HT1080 (cell line): ENCODE data around the gene EGLN1. TPM values are rescaled to one million over a fixed set of nuclear protein-coding genes. Genes with fewer than 3 reads are reported as not detected.

Source experiments
- DNase-seq: peaks from one replicate; pipeline ENCODE4 v3.0.0-alpha.2; 2015; ENCODE audit warnings: low read depth
- total RNA-seq: library from RNA; depleted of rRNA; stranded (reverse); fragments of >200 nt; shearing (Covaris generic); gene quantifications from 2 replicates; pipeline ENCODE4 v1.2.3, GENCODE V29; 2014

The EGLN1 gene
- total RNA-seq, 1 experiment from 2014 or later = 25.8 TPM

- DNase-seq = no peak
Measured at GRCh38 chr1:231422798-231423309, 767 bp upstream of the EGLN1 start.

GRCh38 chr1:231421546-231421970 is 529 bp downstream of the EGLN1 start:
- no peak for DNase-seq

GRCh38 chr1:231420959-231421545 is 1.0 kb downstream of the EGLN1 start:
- DNase-seq = peak; percentile 39

GRCh38 chr1:231420299-231420958 is 1.7 kb downstream of the EGLN1 start:
- peak; percentile 45 for DNase-seq

GRCh38 chr1:231419738-231420298 is 2.3 kb downstream of the EGLN1 start:
- DNase-seq = peak; percentile 10

- no peak for DNase-seq
Measured at GRCh38 chr1:231419147-231419546, 2.9 kb downstream of the EGLN1 start.

GRCh38 chr1:231418741-231419107 is 3.4 kb downstream of the EGLN1 start:
- no peak for DNase-seq

GRCh38 chr1:231418101-231418740 is 3.9 kb downstream of the EGLN1 start:
- DNase-seq = no peak

GRCh38 chr1:231417513-231417912 is 4.6 kb downstream of the EGLN1 start:
- DNase-seq = no peak

GRCh38 chr1:231416901-231417300 is 5.2 kb downstream of the EGLN1 start:
- DNase-seq = no peak

GRCh38 chr1:231415018-231415583 is 7.0 kb downstream of the EGLN1 start:
- no peak for DNase-seq

GRCh38 chr1:231414260-231415016 is 7.6 kb downstream of the EGLN1 start:
- no peak for DNase-seq

GRCh38 chr1:231413749-231414082 is 8.4 kb downstream of the EGLN1 start:
- DNase-seq = no peak

- DNase-seq = no peak
Measured at GRCh38 chr1:231411036-231411531, 11.0 kb downstream of the EGLN1 start.

GRCh38 chr1:231410036-231410612 is 12.0 kb downstream of the EGLN1 start:
- no peak for DNase-seq

GRCh38 chr1:231408528-231409094 is 13.5 kb downstream of the EGLN1 start:
- no peak for DNase-seq

- DNase-seq = peak; percentile 57
Measured at GRCh38 chr1:231407547-231408396, 14.3 kb downstream of the EGLN1 start.

GRCh38 chr1:231407049-231407448 is 15.0 kb downstream of the EGLN1 start:
- no peak for DNase-seq

GRCh38 chr1:231404318-231404717 is 17.8 kb downstream of the EGLN1 start:
- DNase-seq = no peak
